ENCODE measurements around the gene ADGRD2. TPM values are rescaled to one million over a fixed set of nuclear protein-coding genes. Genes with fewer than 3 reads are reported as not detected.

The ADGRD2 gene
- total RNA-seq, 3 donors from 2014 or later = 2.6 to 2.9 TPM; not detected in 1

GRCh38 chr9:124517600-124517999, 67.3 kb downstream of the ADGRD2 start:
- Histone ChIP-seq H3K9me3 (no peaks in the 10 kb centered on the region), H3K27ac (no peak overlapping the region), H3K4me1 (no peaks in the 10 kb centered on the region), H3K36me3 (no peaks in the 10 kb centered on the region), H3K4me3 (no peak overlapping the region), H3K27me3 (no peaks in the 10 kb centered on the region)
- no peak for DNase-seq (ENCODE audit: low spot score in 2 of 2)
- intact Hi-C loops (cut with DNase I; ENCODE audit: low total_unique reads) = no loop called here
- TF ChIP-seq POLR2A (IDR thresholded peaks at IDR 0.05) = no peak
- no peak for TF ChIP-seq CTCF (IDR thresholded peaks at IDR 0.05)
- no peak for TF ChIP-seq POLR2AphosphoS5 (IDR thresholded peaks at IDR 0.05)

GRCh38 chr9:124518116-124518515, 67.9 kb downstream of the ADGRD2 start:
- H3K4me3 ChIP-seq = no peak overlapping the region
- intact Hi-C loops (cut with DNase I; ENCODE audit: low total_unique reads) = no loop called here
- TF ChIP-seq CTCF (IDR thresholded peaks at IDR 0.05) = no peak
- no peak overlapping the region for H3K27ac ChIP-seq
- H3K9me3 ChIP-seq = no peaks in the 10 kb centered on the region
- H3K4me1 ChIP-seq = no peaks in the 10 kb centered on the region
- H3K36me3 ChIP-seq = no peaks in the 10 kb centered on the region
- no peaks in the 10 kb centered on the region for H3K27me3 ChIP-seq
- DNase-seq (ENCODE audit: low spot score in 2 of 2) = no peak

DNA sequence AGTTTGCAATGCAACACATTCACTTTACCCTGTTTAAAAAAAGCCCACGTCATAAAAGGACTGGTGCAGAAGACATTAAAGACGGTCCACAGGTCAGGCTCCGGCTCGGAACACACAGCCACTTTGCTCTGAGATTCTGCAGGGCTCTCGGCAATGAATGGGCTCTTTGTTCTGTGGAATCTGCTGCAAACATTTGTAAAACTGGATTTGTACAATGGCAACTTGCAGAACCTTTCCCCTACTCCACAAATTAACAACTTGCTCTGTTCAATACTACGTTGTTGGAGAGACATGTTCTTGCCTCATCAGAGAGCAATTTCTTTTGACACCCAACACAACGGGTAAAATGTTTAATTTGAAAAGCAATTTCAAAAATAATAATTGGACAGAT, 70.0 kb downstream of the ADGRD2 start:
- no peaks in the 10 kb centered on the region for H3K27me3 ChIP-seq
- intact Hi-C loops (cut with DNase I; ENCODE audit: low total_unique reads) = no loop called here
- no peak overlapping the region for H3K27ac ChIP-seq
- no peak for TF ChIP-seq POLR2AphosphoS5 (IDR thresholded peaks at IDR 0.05)
- no peak for TF ChIP-seq POLR2A (IDR thresholded peaks at IDR 0.05)
- no peak for TF ChIP-seq CTCF (IDR thresholded peaks at IDR 0.05)
- no peaks in the 10 kb centered on the region for H3K4me1 ChIP-seq
- no peaks in the 10 kb centered on the region for H3K36me3 ChIP-seq
- H3K9me3 ChIP-seq = no peaks in the 10 kb centered on the region
- no peak for DNase-seq (ENCODE audit: low spot score in 2 of 2)
- no peak overlapping the region for H3K4me3 ChIP-seq

GRCh38 chr9:124521142-124521541, 70.9 kb downstream of the ADGRD2 start:
- Histone ChIP-seq H3K27ac (no peak overlapping the region), H3K4me1 (no peaks in the 10 kb centered on the region), H3K27me3 (no peaks in the 10 kb centered on the region), H3K36me3 (no peaks in the 10 kb centered on the region), H3K4me3 (no peak overlapping the region), H3K9me3 (no peaks in the 10 kb centered on the region)
- intact Hi-C loops (cut with DNase I; ENCODE audit: low total_unique reads) = no loop called here
- TF ChIP-seq POLR2A (IDR thresholded peaks at IDR 0.05) = no peak
- no peak for TF ChIP-seq CTCF (IDR thresholded peaks at IDR 0.05)
- no peak for TF ChIP-seq POLR2AphosphoS5 (IDR thresholded peaks at IDR 0.05)
- no peak for DNase-seq (ENCODE audit: low spot score in 2 of 2)

DNA sequence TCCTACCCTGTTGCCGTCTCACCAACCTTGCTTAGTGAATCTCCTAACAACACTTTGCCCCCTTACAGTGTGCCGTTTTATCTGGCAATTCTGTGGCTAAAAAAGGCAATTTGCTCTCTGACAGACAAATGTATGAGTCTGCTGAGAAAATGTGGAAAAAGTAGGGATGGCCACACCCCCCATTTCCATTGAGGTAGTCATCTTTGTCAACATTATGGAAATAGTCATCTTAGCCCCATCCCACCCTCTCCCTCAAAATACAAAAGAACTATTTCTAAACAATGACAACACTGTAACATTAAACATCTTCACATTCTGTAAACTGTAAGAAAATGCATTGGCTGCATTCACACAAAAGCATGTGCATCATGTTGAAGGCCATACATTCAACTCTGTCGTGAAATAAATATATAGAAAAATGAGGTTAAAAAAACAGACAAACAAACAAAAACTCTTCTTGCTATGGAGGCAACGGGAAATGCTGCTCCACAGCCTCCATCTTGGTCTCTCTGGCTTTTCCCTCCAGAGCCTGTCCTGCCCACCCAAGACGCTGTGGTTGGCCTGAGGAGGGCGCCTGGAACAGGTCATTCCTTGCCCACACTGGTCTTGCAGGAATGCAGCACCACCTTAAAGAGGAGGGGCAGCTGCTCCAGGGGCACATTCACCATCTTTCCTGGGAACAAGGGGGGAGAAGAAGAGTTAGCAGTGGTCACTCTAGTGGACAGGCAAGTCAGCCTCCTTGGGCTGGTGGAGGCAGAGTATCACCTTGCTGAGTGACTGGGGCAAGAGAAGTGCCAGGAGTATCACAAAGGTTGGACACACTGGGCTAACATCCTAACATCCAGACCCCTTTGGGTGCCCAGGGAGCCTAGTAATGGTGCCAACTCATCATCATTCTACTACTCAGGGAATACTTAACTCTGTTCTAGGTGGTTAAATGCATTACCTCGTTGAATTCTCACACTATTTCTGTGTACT, 72.2 kb downstream of the ADGRD2 start:
- DNase-seq (ENCODE audit: low spot score in 2 of 2) = no peak
- Histone ChIP-seq H3K9me3 (no peaks in the 10 kb centered on the region), H3K27me3 (no peaks in the 10 kb centered on the region), H3K36me3 (no peaks in the 10 kb centered on the region), H3K4me3 (no peak overlapping the region), H3K27ac (no peak overlapping the region), H3K4me1 (no peaks in the 10 kb centered on the region)
- no peak for TF ChIP-seq POLR2AphosphoS5 (IDR thresholded peaks at IDR 0.05)
- TF ChIP-seq CTCF (IDR thresholded peaks at IDR 0.05) = no peak
- intact Hi-C loops (cut with DNase I; ENCODE audit: low total_unique reads) = no loop called here

Data from breast epithelium (tissue), 4 donors.